HEK293 (cell line): ENCODE data around the gene NAPSA.

ENCODE experiments used
- ATF2 ChIP-seq: fragments of 450-650 bp; formaldehyde crosslinking; IDR thresholded peaks from 2 replicates; pipeline ENCODE4 v1.5.1; 2016; ENCODE audit warnings: missing biosample characterization, missing genetic modification characterization, low read depth
- GLIS2 ChIP-seq: fragments of 450-650 bp; formaldehyde crosslinking; IDR thresholded peaks from 2 replicates; pipeline ENCODE4 v1.5.1; 2016; ENCODE audit warnings: missing biosample characterization, missing genetic modification characterization
- KLF10 ChIP-seq: fragments of 450-650 bp; IDR thresholded peaks from 2 replicates; pipeline ENCODE4 v1.5.1; 2018; ENCODE audit warnings: missing biosample characterization, mild to moderate bottlenecking, missing genetic modification characterization
- KLF9 ChIP-seq: fragments of 450-650 bp; formaldehyde crosslinking; IDR thresholded peaks from 2 replicates; pipeline ENCODE4 v1.5.1; 2016; ENCODE audit warnings: missing biosample characterization, missing genetic modification characterization, low read depth
- RBAK ChIP-seq: fragments of 450-650 bp; formaldehyde crosslinking; IDR thresholded peaks from 2 replicates; pipeline ENCODE4 v1.5.1; 2016; ENCODE audit warnings: missing biosample characterization, missing genetic modification characterization
- SP7 ChIP-seq: fragments of 450-650 bp; formaldehyde crosslinking; IDR thresholded peaks from 2 replicates; pipeline ENCODE4 v1.5.1; 2016; ENCODE audit warnings: missing biosample characterization, missing genetic modification characterization
- WT1 ChIP-seq: fragments of 450-650 bp; formaldehyde crosslinking; IDR thresholded peaks from 2 replicates; pipeline ENCODE4 v1.5.1; 2016; ENCODE audit warnings: missing biosample characterization, missing genetic modification characterization
- ZBTB44 ChIP-seq: fragments of 450-650 bp; IDR thresholded peaks from 2 replicates; pipeline ENCODE4 v1.5.1; 2018; ENCODE audit warnings: missing biosample characterization, mild to moderate bottlenecking, missing genetic modification characterization
- ZBTB8A ChIP-seq: fragments of 450-650 bp; formaldehyde crosslinking; IDR thresholded peaks from 2 replicates; pipeline ENCODE4 v1.5.1; 2016; ENCODE audit warnings: missing biosample characterization, missing genetic modification characterization
- ZNF10 ChIP-seq: fragments of 450-650 bp; formaldehyde crosslinking; IDR thresholded peaks from 2 replicates; pipeline ENCODE4 v1.5.1; 2017; ENCODE audit warnings: missing biosample characterization, missing genetic modification characterization
- ZNF112 ChIP-seq: fragments of 450-650 bp; formaldehyde crosslinking; IDR thresholded peaks from 2 replicates; pipeline ENCODE4 v1.5.0; 2017; ENCODE audit warnings: missing biosample characterization, missing genetic modification characterization
- ZNF148 ChIP-seq: fragments of 450-650 bp; formaldehyde crosslinking; IDR thresholded peaks from 2 replicates; pipeline ENCODE4 v1.5.0; 2017; ENCODE audit warnings: missing biosample characterization, missing genetic modification characterization, borderline replicate concordance
- ZNF280D ChIP-seq: fragments of 450-650 bp; formaldehyde crosslinking; IDR thresholded peaks from 2 replicates; pipeline ENCODE4 v1.5.1; 2016; ENCODE audit warnings: missing biosample characterization, missing genetic modification characterization
- ZNF362 ChIP-seq: fragments of 450-650 bp; formaldehyde crosslinking; IDR thresholded peaks from 2 replicates; pipeline ENCODE4 v1.5.1; 2016; ENCODE audit warnings: missing biosample characterization, missing genetic modification characterization
- ZNF404 ChIP-seq: fragments of 450-650 bp; formaldehyde crosslinking; IDR thresholded peaks from 2 replicates; pipeline ENCODE4 v1.5.1; 2017; ENCODE audit warnings: missing biosample characterization, missing genetic modification characterization
- ZNF473 ChIP-seq: fragments of 450-650 bp; formaldehyde crosslinking; IDR thresholded peaks from 2 replicates; pipeline ENCODE4 v1.5.1; 2017; ENCODE audit warnings: missing biosample characterization, missing genetic modification characterization
- ZNF530 ChIP-seq: fragments of 450-650 bp; formaldehyde crosslinking; IDR thresholded peaks from 2 replicates; pipeline ENCODE4 v1.5.1; 2016; ENCODE audit warnings: low read depth, missing biosample characterization, missing genetic modification characterization
- ZNF548 ChIP-seq: fragments of 450-650 bp; formaldehyde crosslinking; IDR thresholded peaks from 2 replicates; pipeline ENCODE4 v1.5.1; 2016; ENCODE audit warnings: missing biosample characterization, missing genetic modification characterization
- ZNF585B ChIP-seq: fragments of 450-650 bp; formaldehyde crosslinking; IDR thresholded peaks from 2 replicates; pipeline ENCODE4 v1.5.1; 2016; ENCODE audit warnings: missing biosample characterization, missing genetic modification characterization
- ZNF621 ChIP-seq: fragments of 450-650 bp; formaldehyde crosslinking; IDR thresholded peaks from 2 replicates; pipeline ENCODE4 v1.5.1; 2017; ENCODE audit warnings: missing biosample characterization, missing genetic modification characterization
- ZNF707 ChIP-seq: fragments of 450-650 bp; formaldehyde crosslinking; IDR thresholded peaks from 2 replicates; pipeline ENCODE4 v1.5.1; 2016; ENCODE audit warnings: missing biosample characterization, missing genetic modification characterization
- ZXDB ChIP-seq: fragments of 450-650 bp; formaldehyde crosslinking; IDR thresholded peaks from 2 replicates; pipeline ENCODE4 v1.5.1; 2016; ENCODE audit warnings: missing biosample characterization, missing genetic modification characterization
- TF ChIP-seq, protein P1 (sequence below): fragments of 450-650 bp; formaldehyde crosslinking; IDR thresholded peaks from 2 replicates; pipeline ENCODE4 v1.5.1; 2016; ENCODE audit warnings: missing biosample characterization, missing genetic modification characterization
- TF ChIP-seq, protein P2 (sequence below): sonication (generic); formaldehyde crosslinking; IDR thresholded peaks from 2 replicates; pipeline ENCODE4 v1.8.1; 2022; ENCODE audit warnings: mild to moderate bottlenecking, moderate library complexity, missing genetic modification reagents
- TF ChIP-seq, protein P3 (sequence below): fragments of 450-650 bp; formaldehyde crosslinking; optimal IDR thresholded peaks from 2 replicates; pipeline ENCODE3; 2016; ENCODE audit warnings: missing biosample characterization, mild to moderate bottlenecking, missing genetic modification characterization

Gene NAPSA

GRCh38 chr19:50315773-50316448 lies 49.5 kb downstream of the NAPSA start (continued):
- TF ChIP-seq ZNF148 (tag by site-specific recombination), result no peak
- TF ChIP-seq ZNF707, result no peak
- no peak for TF ChIP-seq ZNF473 (tag by site-specific recombination)
- TF ChIP-seq ZNF362 (tag by site-specific recombination), result no peak
- TF ChIP-seq ZNF280D (tag by site-specific recombination), result no peak
- TF ChIP-seq ZNF404 (tag by site-specific recombination), result no peak
- no peak for TF ChIP-seq ATF2 (tag by site-specific recombination)
- no peak for TF ChIP-seq ZNF548 (tag by site-specific recombination)
- no peak for TF ChIP-seq RBAK (tag by site-specific recombination)
- TF ChIP-seq KLF10 (tag by site-specific recombination), result no peak
- no peak for TF ChIP-seq ZBTB8A (tag by site-specific recombination)
- TF ChIP-seq, protein P1, sequence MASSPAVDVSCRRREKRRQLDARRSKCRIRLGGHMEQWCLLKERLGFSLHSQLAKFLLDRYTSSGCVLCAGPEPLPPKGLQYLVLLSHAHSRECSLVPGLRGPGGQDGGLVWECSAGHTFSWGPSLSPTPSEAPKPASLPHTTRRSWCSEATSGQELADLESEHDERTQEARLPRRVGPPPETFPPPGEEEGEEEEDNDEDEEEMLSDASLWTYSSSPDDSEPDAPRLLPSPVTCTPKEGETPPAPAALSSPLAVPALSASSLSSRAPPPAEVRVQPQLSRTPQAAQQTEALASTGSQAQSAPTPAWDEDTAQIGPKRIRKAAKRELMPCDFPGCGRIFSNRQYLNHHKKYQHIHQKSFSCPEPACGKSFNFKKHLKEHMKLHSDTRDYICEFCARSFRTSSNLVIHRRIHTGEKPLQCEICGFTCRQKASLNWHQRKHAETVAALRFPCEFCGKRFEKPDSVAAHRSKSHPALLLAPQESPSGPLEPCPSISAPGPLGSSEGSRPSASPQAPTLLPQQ (tag by site-specific recombination), result peak; percentile 67
- TF ChIP-seq, protein P2, sequence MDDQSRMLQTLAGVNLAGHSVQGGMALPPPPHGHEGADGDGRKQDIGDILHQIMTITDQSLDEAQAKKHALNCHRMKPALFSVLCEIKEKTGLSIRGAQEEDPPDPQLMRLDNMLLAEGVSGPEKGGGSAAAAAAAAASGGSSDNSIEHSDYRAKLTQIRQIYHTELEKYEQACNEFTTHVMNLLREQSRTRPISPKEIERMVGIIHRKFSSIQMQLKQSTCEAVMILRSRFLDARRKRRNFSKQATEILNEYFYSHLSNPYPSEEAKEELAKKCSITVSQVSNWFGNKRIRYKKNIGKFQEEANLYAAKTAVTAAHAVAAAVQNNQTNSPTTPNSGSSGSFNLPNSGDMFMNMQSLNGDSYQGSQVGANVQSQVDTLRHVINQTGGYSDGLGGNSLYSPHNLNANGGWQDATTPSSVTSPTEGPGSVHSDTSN, result no peak
- peak; percentile 76 for TF ChIP-seq ZXDB (tag by site-specific recombination)
- TF ChIP-seq, protein P3, sequence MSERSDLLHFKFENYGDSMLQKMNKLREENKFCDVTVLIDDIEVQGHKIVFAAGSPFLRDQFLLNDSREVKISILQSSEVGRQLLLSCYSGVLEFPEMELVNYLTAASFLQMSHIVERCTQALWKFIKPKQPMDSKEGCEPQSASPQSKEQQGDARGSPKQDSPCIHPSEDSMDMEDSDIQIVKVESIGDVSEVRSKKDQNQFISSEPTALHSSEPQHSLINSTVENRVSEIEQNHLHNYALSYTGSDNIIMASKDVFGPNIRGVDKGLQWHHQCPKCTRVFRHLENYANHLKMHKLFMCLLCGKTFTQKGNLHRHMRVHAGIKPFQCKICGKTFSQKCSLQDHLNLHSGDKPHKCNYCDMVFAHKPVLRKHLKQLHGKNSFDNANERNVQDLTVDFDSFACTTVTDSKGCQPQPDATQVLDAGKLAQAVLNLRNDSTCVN, result no peak
- no peak for TF ChIP-seq ZNF585B
- TF ChIP-seq ZNF621, result no peak
- TF ChIP-seq KLF9, result peak; percentile 58
- peak; percentile 71 for TF ChIP-seq SP7 (tag by site-specific recombination)
- no peak for TF ChIP-seq ZNF112
- TF ChIP-seq ZNF10 (tag by site-specific recombination), result peak; percentile 98
- peak; percentile 70 for TF ChIP-seq WT1 (tag by site-specific recombination)
- TF ChIP-seq ZNF530, result no peak
- peak; percentile 78 for TF ChIP-seq GLIS2 (tag by site-specific recombination)
- no peak for TF ChIP-seq ZBTB44 (tag by site-specific recombination)
